ENCODE measurements around the gene ZFR2.
"Not testable (repeated sequence)": the region's sequence is repeated elsewhere in the genome, so short reads cannot be mapped to it uniquely, and the experiment has no call there.

ZFR2 gene

GRCh38 chr19:3868770-3869456 lies at the start of gene ZFR2:
Gene ZFR2, minus strand, starts transcription at chr19:3869038. Its CDS starts 21 bp downstream, at chr19:3869017.
- no peak for DNase-seq (ENCODE audit: low spot score)

- no peak for DNase-seq (ENCODE audit: low spot score)
Measured at GRCh38 chr19:3916033-3916432, 47.2 kb upstream of the ZFR2 start.

GRCh38 chr19:3914199-3914598 lies 45.4 kb upstream of the ZFR2 start:
- DNase-seq (ENCODE audit: low spot score), result peak; percentile 2

GRCh38 chr19:3910105-3910504 lies 41.3 kb upstream of the ZFR2 start:
- no peak for DNase-seq (ENCODE audit: low spot score)

GRCh38 chr19:3908266-3909054 lies 39.6 kb upstream of the ZFR2 start:
- DNase-seq (ENCODE audit: low spot score), result no peak

- DNase-seq (ENCODE audit: low spot score), result no peak
Measured at GRCh38 chr19:3907626-3908265, 38.9 kb upstream of the ZFR2 start.

GRCh38 chr19:3904233-3904632 lies 35.4 kb upstream of the ZFR2 start:
- DNase-seq (ENCODE audit: low spot score), result no peak

- no peak for DNase-seq (ENCODE audit: low spot score)
Measured at GRCh38 chr19:3902317-3902973, 33.6 kb upstream of the ZFR2 start.

- DNase-seq (ENCODE audit: low spot score), result peak; percentile 14
Measured at GRCh38 chr19:3899531-3900294, 30.9 kb upstream of the ZFR2 start.

- DNase-seq (ENCODE audit: low spot score), result no peak
Measured at GRCh38 chr19:3898426-3898825, 29.6 kb upstream of the ZFR2 start.

GRCh38 chr19:3897936-3898335 lies 29.1 kb upstream of the ZFR2 start:
- no peak for DNase-seq (ENCODE audit: low spot score)

- no peak for DNase-seq (ENCODE audit: low spot score)
Measured at GRCh38 chr19:3895788-3896187, 26.9 kb upstream of the ZFR2 start.

GRCh38 chr19:3894959-3895358 lies 26.1 kb upstream of the ZFR2 start:
- DNase-seq (ENCODE audit: low spot score), result not testable (repeated sequence)

- DNase-seq (ENCODE audit: low spot score), result no peak
Measured at GRCh38 chr19:3893509-3894179, 24.8 kb upstream of the ZFR2 start.

GRCh38 chr19:3890591-3890990 lies 21.8 kb upstream of the ZFR2 start:
- DNase-seq (ENCODE audit: low spot score), result no peak

- DNase-seq (ENCODE audit: low spot score), result no peak
Measured at GRCh38 chr19:3882041-3882384, 13.2 kb upstream of the ZFR2 start.

GRCh38 chr19:3881272-3882040 lies 12.6 kb upstream of the ZFR2 start:
- DNase-seq (ENCODE audit: low spot score), result no peak

GRCh38 chr19:3880471-3881271 lies 11.8 kb upstream of the ZFR2 start, which contains the start of gene ATCAY:
Gene ATCAY, plus strand, starts transcription at chr19:3880685. Its CDS starts 5,083 bp downstream, at chr19:3885768.
- no peak for DNase-seq (ENCODE audit: low spot score)

- DNase-seq (ENCODE audit: low spot score), result no peak
Measured at GRCh38 chr19:3879656-3880055, 10.8 kb upstream of the ZFR2 start.

- DNase-seq (ENCODE audit: low spot score), result not testable (repeated sequence)
Measured at GRCh38 chr19:3874695-3875094, 5.9 kb upstream of the ZFR2 start.
